ENCODE measurements around the gene BRD3OS.
"Not testable (repeated sequence)": the region's sequence is repeated elsewhere in the genome, so short reads cannot be mapped to it uniquely, and the experiment has no call there.

The BRD3OS gene

GRCh38 chr9:134067904-134068743 lies 42.8 kb downstream of the BRD3OS start, which contains the start of gene BRD3:
TSS of gene BRD3 (minus strand) at chr9:134068026. CDS start at chr9:134053477, 14,549 bp downstream.
- peaks cover 9% of the 10 kb centered on the region for H3K27me3 ChIP-seq (ENCODE audit: control insufficient read depth, insufficient read depth, low read length)
- peak within 1 kb of the TSS; percentile 88 for H3K4me3 ChIP-seq (ENCODE audit: low read depth, low read length)
- peak within 1 kb of the TSS; percentile 88 for H3K9ac ChIP-seq (ENCODE audit: low read depth, low read length)
- peaks cover 4% of the 10 kb centered on the region for H3K4me1 ChIP-seq (ENCODE audit: control insufficient read depth, insufficient read depth, low read length)
- no peaks in the 10 kb centered on the region for H3K36me3 ChIP-seq (ENCODE audit: control insufficient read depth, insufficient read depth, low read length)
- no peaks in the 10 kb centered on the region for H3K9me3 ChIP-seq (ENCODE audit: control insufficient read depth, insufficient read depth, low read length)

DNA sequence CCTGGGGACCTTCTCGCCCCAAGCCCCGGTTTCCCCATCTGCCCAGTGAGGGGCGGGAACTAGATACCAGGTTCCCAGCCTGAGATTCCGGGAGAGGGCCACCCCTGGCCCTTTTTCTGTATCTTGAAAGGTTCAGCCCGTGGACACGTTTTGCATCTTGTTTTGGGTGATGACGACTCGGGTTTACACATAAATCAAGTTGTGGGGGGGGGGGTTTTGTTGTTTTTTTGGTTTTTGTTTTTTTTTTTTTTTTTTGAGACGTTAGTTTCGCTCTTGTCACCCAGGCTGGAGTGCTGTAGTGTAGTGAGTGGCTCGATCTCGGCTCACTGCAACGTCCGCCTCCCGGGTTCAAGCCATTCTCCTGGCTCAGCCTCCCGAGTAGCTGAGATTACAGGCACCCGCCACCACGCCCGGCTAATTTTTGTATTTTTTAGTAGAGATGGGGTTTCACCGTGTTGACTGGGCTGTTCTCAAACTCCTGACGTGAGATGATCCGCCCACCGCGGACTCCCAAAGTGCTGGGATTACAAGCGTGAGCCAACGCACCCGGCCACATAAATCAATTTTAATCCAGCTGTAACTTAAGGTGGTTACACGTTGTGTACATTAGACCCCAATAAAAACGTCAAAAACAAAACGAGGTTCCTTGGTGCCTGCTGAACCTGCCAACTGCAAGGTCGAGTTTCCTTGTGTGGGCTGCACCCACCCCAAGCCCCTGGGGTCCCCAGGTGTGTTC lies 43.6 kb downstream of the BRD3OS start:
- H3K4me1 ChIP-seq (ENCODE audit: control insufficient read depth, insufficient read depth, low read length) = peaks cover 4% of the 10 kb centered on the region
- peak overlapping the region; percentile 60 for H3K9ac ChIP-seq (ENCODE audit: low read depth, low read length)
- peaks cover 9% of the 10 kb centered on the region for H3K27me3 ChIP-seq (ENCODE audit: control insufficient read depth, insufficient read depth, low read length)
- H3K4me3 ChIP-seq (ENCODE audit: low read depth, low read length) = peak overlapping the region; percentile 64
- H3K36me3 ChIP-seq (ENCODE audit: control insufficient read depth, insufficient read depth, low read length) = no peaks in the 10 kb centered on the region
- no peaks in the 10 kb centered on the region for H3K9me3 ChIP-seq (ENCODE audit: control insufficient read depth, insufficient read depth, low read length)

GRCh38 chr9:134069480-134070399 lies 44.5 kb downstream of the BRD3OS start:
- H3K27me3 ChIP-seq (ENCODE audit: control insufficient read depth, insufficient read depth, low read length) = peaks cover 9% of the 10 kb centered on the region
- H3K9ac ChIP-seq (ENCODE audit: low read depth, low read length) = no peak overlapping the region
- peaks cover 4% of the 10 kb centered on the region for H3K4me1 ChIP-seq (ENCODE audit: control insufficient read depth, insufficient read depth, low read length)
- H3K36me3 ChIP-seq (ENCODE audit: control insufficient read depth, insufficient read depth, low read length) = no peaks in the 10 kb centered on the region
- H3K4me3 ChIP-seq (ENCODE audit: low read depth, low read length) = no peak overlapping the region
- H3K9me3 ChIP-seq (ENCODE audit: control insufficient read depth, insufficient read depth, low read length) = no peaks in the 10 kb centered on the region

DNA sequence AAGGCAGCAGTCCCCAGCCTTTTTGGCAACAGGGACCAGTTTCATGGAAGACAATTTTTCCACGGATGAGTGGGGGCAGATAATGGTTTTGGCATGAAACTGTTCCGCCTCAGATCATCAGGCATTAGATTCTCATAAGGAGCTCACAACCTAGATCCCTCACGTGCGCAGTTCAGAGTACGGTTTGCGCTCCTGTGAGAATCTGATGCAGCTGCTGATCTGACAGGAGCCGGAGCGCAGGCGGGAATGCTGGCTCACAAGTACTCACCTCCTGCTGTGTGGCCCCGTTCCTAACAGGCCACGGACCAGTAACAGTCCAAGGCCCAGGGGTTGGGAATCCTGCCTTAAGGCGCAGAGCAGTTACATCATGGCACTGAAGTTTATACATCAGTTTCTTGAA lies 45.9 kb downstream of the BRD3OS start:
- H3K27me3 ChIP-seq (ENCODE audit: control insufficient read depth, insufficient read depth, low read length) = peaks cover 9% of the 10 kb centered on the region
- H3K9ac ChIP-seq (ENCODE audit: low read depth, low read length) = no peak overlapping the region
- H3K4me1 ChIP-seq (ENCODE audit: control insufficient read depth, insufficient read depth, low read length) = no peaks in the 10 kb centered on the region
- H3K9me3 ChIP-seq (ENCODE audit: control insufficient read depth, insufficient read depth, low read length) = no peaks in the 10 kb centered on the region
- no peak overlapping the region for H3K4me3 ChIP-seq (ENCODE audit: low read depth, low read length)
- no peaks in the 10 kb centered on the region for H3K36me3 ChIP-seq (ENCODE audit: control insufficient read depth, insufficient read depth, low read length)

DNA sequence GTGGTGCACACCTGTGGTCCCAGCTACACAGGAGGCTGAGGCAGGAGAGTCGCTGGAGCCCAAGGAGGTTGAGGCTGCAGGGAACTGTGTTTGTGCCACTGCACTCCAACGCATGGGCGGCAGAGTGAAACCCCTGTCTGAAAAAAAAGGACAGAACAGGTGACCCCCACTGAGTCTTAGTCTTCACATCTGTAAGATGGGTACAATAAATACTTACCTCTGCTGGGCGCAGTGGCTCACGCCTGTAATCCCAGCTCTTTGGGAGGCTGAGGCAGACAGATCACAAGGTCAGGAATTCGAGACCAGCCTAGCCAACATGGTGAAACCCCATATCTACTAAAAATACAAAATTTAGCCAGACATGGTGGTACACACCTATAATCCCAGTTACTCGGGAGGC lies 47.4 kb downstream of the BRD3OS start:
- not testable (repeated sequence) for H3K36me3 ChIP-seq (ENCODE audit: control insufficient read depth, insufficient read depth, low read length); H3K9ac ChIP-seq (ENCODE audit: low read depth, low read length); H3K4me3 ChIP-seq (ENCODE audit: low read depth, low read length); H3K9me3 ChIP-seq (ENCODE audit: control insufficient read depth, insufficient read depth, low read length); H3K4me1 ChIP-seq (ENCODE audit: control insufficient read depth, insufficient read depth, low read length); H3K27me3 ChIP-seq (ENCODE audit: control insufficient read depth, insufficient read depth, low read length)

- no peak overlapping the region for H3K9ac ChIP-seq (ENCODE audit: low read depth, low read length)
- H3K27me3 ChIP-seq (ENCODE audit: control insufficient read depth, insufficient read depth, low read length) = peaks cover 9% of the 10 kb centered on the region
- H3K4me3 ChIP-seq (ENCODE audit: low read depth, low read length) = no peak overlapping the region
- no peaks in the 10 kb centered on the region for H3K4me1 ChIP-seq (ENCODE audit: control insufficient read depth, insufficient read depth, low read length)
- no peaks in the 10 kb centered on the region for H3K36me3 ChIP-seq (ENCODE audit: control insufficient read depth, insufficient read depth, low read length)
- H3K9me3 ChIP-seq (ENCODE audit: control insufficient read depth, insufficient read depth, low read length) = no peaks in the 10 kb centered on the region
Measured at GRCh38 chr9:134073500-134073899, 48.2 kb downstream of the BRD3OS start.

DNA sequence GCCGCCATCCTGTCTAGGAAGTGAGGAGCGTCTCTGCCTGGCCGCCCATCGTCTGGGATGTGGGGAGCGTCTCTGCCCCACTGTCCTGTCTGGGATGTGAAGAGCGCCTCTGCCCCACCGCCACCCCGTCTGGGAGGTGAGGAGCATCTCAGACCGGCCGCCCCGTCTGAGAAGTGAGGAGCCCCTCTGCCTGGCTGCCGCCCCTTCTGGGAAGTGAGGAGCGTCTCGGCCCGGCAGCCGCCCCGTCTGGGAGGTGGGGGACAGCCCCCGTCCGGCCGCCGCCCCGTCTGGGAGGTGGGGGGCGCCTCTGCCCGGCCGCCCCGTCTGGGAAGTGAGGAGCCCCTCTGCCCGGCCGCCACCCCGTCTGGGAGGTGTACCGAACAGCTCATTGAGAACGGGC lies 50.4 kb downstream of the BRD3OS start:
- H3K9ac ChIP-seq (ENCODE audit: low read depth, low read length); H3K4me1 ChIP-seq (ENCODE audit: control insufficient read depth, insufficient read depth, low read length); H3K27me3 ChIP-seq (ENCODE audit: control insufficient read depth, insufficient read depth, low read length); H3K36me3 ChIP-seq (ENCODE audit: control insufficient read depth, insufficient read depth, low read length); H3K9me3 ChIP-seq (ENCODE audit: control insufficient read depth, insufficient read depth, low read length); H3K4me3 ChIP-seq (ENCODE audit: low read depth, low read length): not testable (repeated sequence)

GRCh38 chr9:134076644-134077043 lies 51.4 kb downstream of the BRD3OS start:
- Histone ChIP-seq H3K36me3 (ENCODE audit: control insufficient read depth, insufficient read depth, low read length) (no peaks in the 10 kb centered on the region), H3K4me1 (ENCODE audit: control insufficient read depth, insufficient read depth, low read length) (no peaks in the 10 kb centered on the region), H3K9ac (ENCODE audit: low read depth, low read length) (no peak overlapping the region), H3K4me3 (ENCODE audit: low read depth, low read length) (no peak overlapping the region), H3K27me3 (ENCODE audit: control insufficient read depth, insufficient read depth, low read length) (no peaks in the 10 kb centered on the region), H3K9me3 (ENCODE audit: control insufficient read depth, insufficient read depth, low read length) (no peaks in the 10 kb centered on the region)
